GM12801 (cell line): Measurements from ENCODE around the gene SHROOM2.

Experiments used
- CTCF ChIP-seq: IDR thresholded peaks from one replicate; pipeline ENCODE4 v1.5.1; 2011; ENCODE audit warnings: control low read depth; ENCODE audit not compliant: insufficient read length; ENCODE audit errors: extremely low read depth

SHROOM2 gene

GRCh38 chrX:9988762-9989161 is 202.5 kb downstream of the SHROOM2 start:
- TF ChIP-seq CTCF, result no peak

- no peak for TF ChIP-seq CTCF
Observed at GRCh38 chrX:9992061-9992460, 205.8 kb downstream of the SHROOM2 start.

GRCh38 chrX:9992724-9993123 is 206.5 kb downstream of the SHROOM2 start:
- no peak for TF ChIP-seq CTCF

GRCh38 chrX:9995855-9996339 is 209.7 kb downstream of the SHROOM2 start:
- no peak for TF ChIP-seq CTCF

GRCh38 chrX:9997041-9997440 is 210.8 kb downstream of the SHROOM2 start:
- TF ChIP-seq CTCF, result no peak

- TF ChIP-seq CTCF, result no peak
Observed at GRCh38 chrX:9997524-9997923, 211.3 kb downstream of the SHROOM2 start.
